MM.1S (cell line): Measurements from ENCODE around the gene IQCF6.
"Not testable (repeated sequence)": the region's sequence is repeated elsewhere in the genome, so short reads cannot be mapped to it uniquely, and the experiment has no call there.

Experiments
- DNase-seq: peaks from one replicate; pipeline ENCODE4 v3.0.0-alpha.2; 2015
- H2AFZ ChIP-seq: fragments of 300-600 bp; sonication (generic); 2 replicates; pipeline ENCODE4 v1.6.0; 2016; ENCODE audit warnings: antibody characterized with exemption, low read length
- H3F3A ChIP-seq: fragments of 300-600 bp; sonication (generic); 2 replicates; pipeline ENCODE4 v1.6.1; 2016; ENCODE audit warnings: mild to moderate bottlenecking, antibody characterized with exemption, low read length, moderate library complexity, mixed read lengths; ENCODE audit not compliant: insufficient read depth
- H3K27ac ChIP-seq: fragments of 300-600 bp; sonication (generic); 2 replicates; pipeline ENCODE4 v1.5.1; 2016; ENCODE audit warnings: mild to moderate bottlenecking, low read length
- H3K27me3 ChIP-seq: fragments of 300-600 bp; sonication (generic); replicated peaks from 2 replicates; pipeline ENCODE4 v1.6.0; 2016; ENCODE audit warnings: low read length; ENCODE audit not compliant: insufficient read depth
- H3K36me3 ChIP-seq: fragments of 300-600 bp; sonication (generic); replicated peaks from 2 replicates; pipeline ENCODE4 v1.6.1; 2016; ENCODE audit warnings: mild to moderate bottlenecking, low read length, mixed read lengths; ENCODE audit not compliant: insufficient read depth
- H3K4me1 ChIP-seq: fragments of 300-600 bp; sonication (generic); 2 replicates; pipeline ENCODE4 v1.6.1; 2016; ENCODE audit warnings: low read length, mixed read lengths
- H3K4me2 ChIP-seq: fragments of 300-600 bp; sonication (generic); 2 replicates; pipeline ENCODE4 v1.6.0; 2016; ENCODE audit warnings: low read depth, low read length
- H3K4me3 ChIP-seq: fragments of 300-600 bp; sonication (generic); 2 replicates; pipeline ENCODE4 v1.5.1; 2016; ENCODE audit warnings: low read length, mixed read lengths
- H3K79me2 ChIP-seq: fragments of 300-600 bp; sonication (generic); 2 replicates; pipeline ENCODE4 v1.6.1; 2016; ENCODE audit warnings: mixed run types, low read length, mixed read lengths
- H3K9ac ChIP-seq: fragments of 300-600 bp; sonication (generic); 2 replicates; pipeline ENCODE4 v1.6.1; 2016; ENCODE audit warnings: low read length, mixed read lengths
- H3K9me2 ChIP-seq: fragments of 300-600 bp; sonication (generic); replicated peaks from 2 replicates; pipeline ENCODE4 v1.6.1; 2016; ENCODE audit warnings: mild to moderate bottlenecking, low read length, mixed read lengths; ENCODE audit not compliant: insufficient read depth
- H3K9me3 ChIP-seq: fragments of 300-600 bp; sonication (generic); replicated peaks from 2 replicates; pipeline ENCODE4 v1.6.1; 2016; ENCODE audit warnings: mild to moderate bottlenecking, low read length, mixed read lengths; ENCODE audit not compliant: insufficient read depth
- H4K20me1 ChIP-seq: fragments of 300-600 bp; sonication (generic); 2 replicates; pipeline ENCODE4 v1.6.1; 2016; ENCODE audit warnings: mild to moderate bottlenecking, low read length, moderate library complexity, mixed read lengths; ENCODE audit not compliant: insufficient read depth
- EZH2 ChIP-seq: fragments of 300-600 bp; sonication (generic); optimal IDR thresholded peaks from 2 replicates; pipeline ENCODE3; 2017; ENCODE audit warnings: low read depth, mild to moderate bottlenecking, antibody characterized with exemption, low read length, mixed read lengths
- EZH2phosphoT487 ChIP-seq: fragments of 300-600 bp; sonication (generic); IDR thresholded peaks from 2 replicates; pipeline ENCODE4 v1.6.1; 2018; ENCODE audit warnings: antibody characterized with exemption, low read length
- TF ChIP-seq, protein P1 (sequence below): fragments of 300-600 bp; sonication (generic); IDR thresholded peaks from 2 replicates; pipeline ENCODE4 v1.5.1; 2016; ENCODE audit warnings: antibody characterized with exemption, low read length, mixed read lengths

The IQCF6 gene

DNA sequence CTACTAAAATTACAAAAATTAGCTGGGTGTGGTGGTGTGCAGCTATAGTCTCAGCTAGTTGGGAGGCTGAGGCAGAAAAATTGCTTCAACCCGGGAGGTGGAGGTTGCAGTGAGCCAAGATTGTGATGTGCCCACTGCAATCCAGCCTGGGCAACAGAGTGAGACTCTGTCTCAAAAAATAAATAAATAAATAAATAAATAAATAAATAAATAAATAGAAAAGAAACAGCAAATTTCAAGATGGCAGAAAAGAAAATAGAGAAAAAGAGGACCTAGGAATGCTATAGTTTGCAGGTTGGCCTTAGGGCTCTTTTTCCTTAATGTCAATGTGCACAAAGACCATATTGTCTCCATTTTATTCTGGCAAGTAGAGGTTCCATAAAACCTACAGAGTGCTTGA is 28.2 kb downstream of the IQCF6 start:
- no peak overlapping the region for H3K9ac ChIP-seq
- H3K79me2 ChIP-seq, result no peaks in the 10 kb centered on the region
- no peak overlapping the region for H3K27ac ChIP-seq
- no peak overlapping the region for H3K4me2 ChIP-seq
- peaks cover 15% of the 10 kb centered on the region for H3K4me1 ChIP-seq
- DNase-seq, result no peak
- no peak overlapping the region for H2AFZ ChIP-seq
- TF ChIP-seq EZH2phosphoT487 (no peak), EZH2 (no peak)
- TF ChIP-seq, protein P1, sequence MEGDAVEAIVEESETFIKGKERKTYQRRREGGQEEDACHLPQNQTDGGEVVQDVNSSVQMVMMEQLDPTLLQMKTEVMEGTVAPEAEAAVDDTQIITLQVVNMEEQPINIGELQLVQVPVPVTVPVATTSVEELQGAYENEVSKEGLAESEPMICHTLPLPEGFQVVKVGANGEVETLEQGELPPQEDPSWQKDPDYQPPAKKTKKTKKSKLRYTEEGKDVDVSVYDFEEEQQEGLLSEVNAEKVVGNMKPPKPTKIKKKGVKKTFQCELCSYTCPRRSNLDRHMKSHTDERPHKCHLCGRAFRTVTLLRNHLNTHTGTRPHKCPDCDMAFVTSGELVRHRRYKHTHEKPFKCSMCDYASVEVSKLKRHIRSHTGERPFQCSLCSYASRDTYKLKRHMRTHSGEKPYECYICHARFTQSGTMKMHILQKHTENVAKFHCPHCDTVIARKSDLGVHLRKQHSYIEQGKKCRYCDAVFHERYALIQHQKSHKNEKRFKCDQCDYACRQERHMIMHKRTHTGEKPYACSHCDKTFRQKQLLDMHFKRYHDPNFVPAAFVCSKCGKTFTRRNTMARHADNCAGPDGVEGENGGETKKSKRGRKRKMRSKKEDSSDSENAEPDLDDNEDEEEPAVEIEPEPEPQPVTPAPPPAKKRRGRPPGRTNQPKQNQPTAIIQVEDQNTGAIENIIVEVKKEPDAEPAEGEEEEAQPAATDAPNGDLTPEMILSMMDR, result no peak
- no peaks in the 10 kb centered on the region for H3K9me2 ChIP-seq
- no peaks in the 10 kb centered on the region for H3K36me3 ChIP-seq
- no peaks in the 10 kb centered on the region for H3K27me3 ChIP-seq
- no peaks in the 10 kb centered on the region for H3F3A ChIP-seq
- no peak overlapping the region for H3K4me3 ChIP-seq
- no peaks in the 10 kb centered on the region for H3K9me3 ChIP-seq
- H4K20me1 ChIP-seq, result no peaks in the 10 kb centered on the region

DNA sequence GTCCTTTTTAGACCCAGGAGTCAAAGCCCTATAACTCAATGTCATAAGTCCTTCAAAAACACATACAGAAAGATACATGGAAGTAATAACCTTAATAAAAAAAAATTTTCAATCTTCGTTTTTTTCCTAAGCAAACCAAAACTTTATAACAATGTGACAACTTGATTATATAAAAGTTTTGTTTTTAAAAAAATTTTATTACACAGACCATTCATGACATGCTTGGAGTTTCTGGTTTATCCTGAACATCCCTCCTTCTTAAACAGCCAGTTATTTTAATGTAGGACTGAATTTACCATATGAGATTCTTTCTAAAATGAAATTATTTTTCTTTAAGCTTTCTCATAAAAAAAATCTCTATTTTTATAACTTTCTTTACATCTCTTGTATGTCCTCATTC is 30.7 kb downstream of the IQCF6 start:
- peaks cover 15% of the 10 kb centered on the region for H3K4me1 ChIP-seq
- H3K27me3 ChIP-seq, result no peaks in the 10 kb centered on the region
- H3F3A ChIP-seq, result no peaks in the 10 kb centered on the region
- no peaks in the 10 kb centered on the region for H4K20me1 ChIP-seq
- no peak overlapping the region for H2AFZ ChIP-seq
- H3K9me3 ChIP-seq, result no peaks in the 10 kb centered on the region
- H3K4me3 ChIP-seq, result no peak overlapping the region
- no peaks in the 10 kb centered on the region for H3K9me2 ChIP-seq
- H3K36me3 ChIP-seq, result no peaks in the 10 kb centered on the region
- no peak overlapping the region for H3K27ac ChIP-seq
- TF ChIP-seq, protein P1, result no peak
- no peak for TF ChIP-seq EZH2
- TF ChIP-seq EZH2phosphoT487, result no peak
- H3K9ac ChIP-seq, result no peak overlapping the region
- DNase-seq, result no peak
- H3K4me2 ChIP-seq, result no peak overlapping the region
- H3K79me2 ChIP-seq, result no peaks in the 10 kb centered on the region

DNA sequence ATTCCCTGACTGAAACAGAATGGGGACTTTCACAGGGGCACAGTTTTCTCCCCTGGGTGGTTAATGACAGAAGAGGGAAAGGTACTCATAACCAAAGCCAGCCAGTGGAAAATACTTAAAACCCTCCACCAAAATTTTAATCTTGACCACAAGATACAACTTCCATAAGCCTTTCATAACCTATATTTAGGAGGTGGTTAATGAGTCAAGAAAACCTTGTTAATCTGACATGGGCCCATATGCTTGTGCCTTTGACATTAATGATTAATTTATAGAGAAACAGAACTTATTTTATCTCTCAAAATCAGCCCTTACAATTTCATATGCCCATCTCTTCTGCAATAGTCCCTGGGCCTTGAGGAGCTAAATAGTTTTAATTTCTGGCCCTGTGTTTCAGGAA is 31.2 kb downstream of the IQCF6 start:
- Histone ChIP-seq H3K4me3 (no peak overlapping the region), H3K36me3 (no peaks in the 10 kb centered on the region), H3K27ac (no peak overlapping the region), H3K9me2 (no peaks in the 10 kb centered on the region), H4K20me1 (no peaks in the 10 kb centered on the region), H3F3A (no peaks in the 10 kb centered on the region), H3K4me2 (no peak overlapping the region), H2AFZ (no peak overlapping the region), H3K27me3 (no peaks in the 10 kb centered on the region), H3K79me2 (no peaks in the 10 kb centered on the region), H3K9me3 (no peaks in the 10 kb centered on the region), H3K9ac (no peak overlapping the region), H3K4me1 (peaks cover 15% of the 10 kb centered on the region)
- DNase-seq, result no peak
- TF ChIP-seq, protein P1, result no peak
- no peak for TF ChIP-seq EZH2
- TF ChIP-seq EZH2phosphoT487, result no peak

DNA sequence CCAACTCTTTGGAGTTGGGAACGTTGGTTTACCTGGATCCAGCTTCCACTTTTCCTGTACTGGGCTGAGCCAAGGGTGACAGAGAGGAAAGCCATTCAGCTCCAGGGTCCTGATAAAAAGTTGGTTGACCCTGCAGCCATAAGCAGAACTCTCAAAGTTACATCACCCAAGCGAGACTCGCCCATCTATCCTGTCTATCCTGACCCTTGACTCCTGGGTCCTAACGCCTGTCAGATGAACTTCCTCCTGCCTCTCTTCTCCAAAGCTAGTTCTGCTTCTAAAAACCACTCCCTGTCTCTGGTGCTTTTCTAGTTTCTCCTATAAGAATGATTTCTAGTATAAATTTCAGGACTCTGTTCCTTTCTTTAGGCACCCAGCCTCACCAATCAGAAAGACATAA is 36.1 kb downstream of the IQCF6 start:
- H3K4me3 ChIP-seq, H3K4me1 ChIP-seq, H3K9me3 ChIP-seq: not testable (repeated sequence)

DNA sequence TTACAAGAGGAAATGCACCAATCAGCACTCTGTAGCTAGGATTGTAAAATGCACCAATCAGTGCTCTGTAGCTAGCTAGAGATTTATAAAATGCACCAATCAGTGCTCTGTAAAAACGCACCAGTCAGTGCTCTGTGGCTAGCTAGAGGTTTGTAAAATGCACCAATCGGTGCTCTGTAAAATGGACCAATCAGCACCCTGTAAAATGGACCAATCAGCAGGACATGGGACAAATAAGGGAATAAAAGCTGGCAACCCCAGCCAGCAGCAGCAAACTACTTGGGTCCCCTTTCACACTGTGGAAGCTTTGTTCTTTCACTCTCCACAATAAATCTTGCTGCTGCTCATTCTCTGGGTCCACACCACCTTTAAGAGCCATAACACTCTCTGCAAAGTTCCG is 36.7 kb downstream of the IQCF6 start:
- H3K79me2 ChIP-seq, H4K20me1 ChIP-seq, H3K27ac ChIP-seq, H3K9me2 ChIP-seq, H3K9ac ChIP-seq, H3F3A ChIP-seq, H2AFZ ChIP-seq, H3K4me2 ChIP-seq, H3K4me3 ChIP-seq, H3K9me3 ChIP-seq, DNase-seq, H3K36me3 ChIP-seq, H3K27me3 ChIP-seq, H3K4me1 ChIP-seq: not testable (repeated sequence)

More for the DNA sequence above, 36.1 kb downstream of the IQCF6 start:
- H3F3A ChIP-seq, H3K27me3 ChIP-seq, DNase-seq, H4K20me1 ChIP-seq, H3K27ac ChIP-seq, H3K79me2 ChIP-seq, H2AFZ ChIP-seq, H3K4me2 ChIP-seq, H3K9me2 ChIP-seq, H3K9ac ChIP-seq, H3K36me3 ChIP-seq: not testable (repeated sequence)
